H9 (cell line): ENCODE results near the gene KSR1. TPM values are rescaled to one million over a fixed set of nuclear protein-coding genes. Genes with fewer than 3 reads are reported as not detected.
"Not testable (repeated sequence)": the region's sequence is repeated elsewhere in the genome, so short reads cannot be mapped to it uniquely, and the experiment has no call there.

Experiments
- DNase-seq: peaks from one replicate; pipeline ENCODE4 v3.0.0-alpha.2; 2017
- H2AFZ ChIP-seq: one replicate; pipeline ENCODE4 v1.6.1; 2013; ENCODE audit warnings: mild to moderate bottlenecking, low read length, control low read depth, moderate library complexity
- H2AK5ac ChIP-seq: 2 replicates; pipeline ENCODE4 v1.6.1; 2013; ENCODE audit warnings: low read length, control low read depth, mixed read lengths; ENCODE audit not compliant: insufficient read length
- H2BK120ac ChIP-seq: one replicate; pipeline ENCODE4 v1.6.1; 2013; ENCODE audit warnings: low read depth, mild to moderate bottlenecking, low read length, control low read depth, inconsistent platforms; ENCODE audit not compliant: poor library complexity, severe bottlenecking
- H2BK12ac ChIP-seq: 2 replicates; pipeline ENCODE4 v1.6.1; 2013; ENCODE audit warnings: low read length, control low read depth, mixed read lengths, low read depth; ENCODE audit not compliant: insufficient read length
- H2BK15ac ChIP-seq: 2 replicates; pipeline ENCODE4 v1.6.1; 2013; ENCODE audit warnings: low read depth, low read length, control low read depth
- H2BK20ac ChIP-seq: one replicate; pipeline ENCODE4 v1.6.1; 2013; ENCODE audit warnings: low read depth, mild to moderate bottlenecking, low read length, control low read depth, inconsistent platforms; ENCODE audit not compliant: poor library complexity, severe bottlenecking
- H2BK5ac ChIP-seq: 2 replicates; pipeline ENCODE4 v1.6.1; 2013; ENCODE audit warnings: low read length, control low read depth, mixed read lengths; ENCODE audit not compliant: insufficient read length
- H3K14ac ChIP-seq: 2 replicates; pipeline ENCODE4 v1.6.1; 2013; ENCODE audit warnings: low read length, control low read depth; ENCODE audit not compliant: insufficient read depth
- H3K18ac ChIP-seq: 2 replicates; pipeline ENCODE4 v1.6.1; 2013; ENCODE audit warnings: low read depth, mild to moderate bottlenecking, mixed read lengths, low read length, control low read depth; ENCODE audit not compliant: insufficient read length
- H3K23ac ChIP-seq: 2 replicates; pipeline ENCODE4 v1.6.1; 2013; ENCODE audit warnings: low read length, control low read depth, mixed read lengths, low read depth; ENCODE audit not compliant: insufficient read length
- H3K23me2 ChIP-seq: 2 replicates; pipeline ENCODE4 v1.6.1; 2013; ENCODE audit warnings: low read depth, mild to moderate bottlenecking, mixed read lengths, low read length, control low read depth; ENCODE audit not compliant: insufficient read length, poor library complexity, severe bottlenecking
- H3K27ac ChIP-seq: 2 replicates; pipeline ENCODE4 v1.5.1; 2013; ENCODE audit warnings: low read length, control low read depth, mixed read lengths, low read depth; ENCODE audit not compliant: insufficient read length
- H3K27me3 ChIP-seq: 2 replicates; pipeline ENCODE4 v1.6.1; 2013; ENCODE audit warnings: low read length, control low read depth, inconsistent platforms; ENCODE audit not compliant: insufficient read depth
- H3K4ac ChIP-seq: 2 replicates; pipeline ENCODE4 v1.6.1; 2013; ENCODE audit warnings: low read depth, mild to moderate bottlenecking, control low read depth, inconsistent platforms, low read length, moderate library complexity
- H3K4me1 ChIP-seq: 2 replicates; pipeline ENCODE4 v1.6.1; 2013; ENCODE audit warnings: low read length, control low read depth, inconsistent platforms; ENCODE audit not compliant: insufficient read depth
- H3K4me2 ChIP-seq: 2 replicates; pipeline ENCODE4 v1.6.1; 2013; ENCODE audit warnings: low read length, control low read depth, mixed read lengths; ENCODE audit not compliant: insufficient read length, insufficient read depth
- H3K56ac ChIP-seq: 2 replicates; pipeline ENCODE4 v1.6.1; 2013; ENCODE audit warnings: low read depth, mild to moderate bottlenecking, mixed read lengths, low read length, control low read depth; ENCODE audit not compliant: insufficient read length
- H3K79me1 ChIP-seq: 2 replicates; pipeline ENCODE4 v1.6.1; 2013; ENCODE audit warnings: low read depth, mild to moderate bottlenecking, moderate library complexity, low read length, control low read depth, inconsistent platforms; ENCODE audit not compliant: insufficient read depth, poor library complexity, severe bottlenecking
- H3K79me2 ChIP-seq: 2 replicates; pipeline ENCODE4 v1.6.1; 2013; ENCODE audit warnings: low read length, control low read depth, inconsistent platforms; ENCODE audit not compliant: insufficient read depth
- H3K9ac ChIP-seq: 2 replicates; pipeline ENCODE4 v1.6.1; 2013; ENCODE audit warnings: low read length, control low read depth, mixed read lengths; ENCODE audit not compliant: insufficient read length; ENCODE audit errors: extremely low read depth
- H3K9me3 ChIP-seq: one replicate; pipeline ENCODE4 v1.6.1; 2013; ENCODE audit warnings: low read depth, low read length, inconsistent platforms; ENCODE audit not compliant: control insufficient read depth
- H3T11ph ChIP-seq: one replicate; pipeline ENCODE4 v1.6.1; 2013; ENCODE audit warnings: mild to moderate bottlenecking, low read length, control low read depth, inconsistent platforms
- H4K20me1 ChIP-seq: one replicate; pipeline ENCODE4 v1.6.1; 2013; ENCODE audit not compliant: control insufficient read depth, insufficient read length, insufficient read depth
- H4K5ac ChIP-seq: 2 replicates; pipeline ENCODE4 v1.6.1; 2013; ENCODE audit warnings: low read depth, mild to moderate bottlenecking, mixed read lengths, low read length, control low read depth; ENCODE audit not compliant: insufficient read length
- H4K8ac ChIP-seq: replicated peaks from 2 replicates; pipeline ENCODE4 v1.6.1; 2013; ENCODE audit warnings: low read length, control low read depth, mixed read lengths, low read depth; ENCODE audit not compliant: insufficient read length
- H4K91ac ChIP-seq: 2 replicates; pipeline ENCODE4 v1.6.1; 2013; ENCODE audit warnings: low read depth, mild to moderate bottlenecking, moderate library complexity, mixed read lengths, low read length, control low read depth; ENCODE audit not compliant: insufficient read length
- H3K27ac Mint-ChIP-seq, 3 experiments: 2 replicates in 2 of 3; 3 replicates in 1 of 3; pipeline ENCODE4 v1.8.0; 2020 to 2021; ENCODE audit warnings: mixed read lengths in 3 of 3, mild to moderate bottlenecking in 1 of 3, moderate library complexity in 1 of 3
- H3K27me3 Mint-ChIP-seq: 2 replicates; pipeline ENCODE4 v1.8.0; 2021; ENCODE audit warnings: low read depth, mild to moderate bottlenecking, moderate library complexity, mixed read lengths
- H3K36me3 Mint-ChIP-seq, 3 experiments: 2 replicates in 2 of 3; 3 replicates in 1 of 3; pipeline ENCODE4 v1.8.0; 2020 to 2021; ENCODE audit warnings: low read depth in 3 of 3, mixed read lengths in 3 of 3; ENCODE audit not compliant: insufficient read depth in 1 of 3
- H3K4me1 Mint-ChIP-seq, 2 experiments: 2 replicates each; pipeline ENCODE4 v1.8.0; 2020; ENCODE audit warnings: mixed read lengths in 2 of 2
- H3K4me3 Mint-ChIP-seq, 2 experiments: 2 replicates in 1 of 2; 3 replicates in 1 of 2; pipeline ENCODE4 v1.8.0; 2020 to 2021; ENCODE audit warnings: mild to moderate bottlenecking in 2 of 2, mixed read lengths in 2 of 2, moderate library complexity in 1 of 2
- H3K9me3 Mint-ChIP-seq, 2 experiments: 2 replicates in 1 of 2; 3 replicates in 1 of 2; pipeline ENCODE4 v1.8.0; 2020; ENCODE audit warnings: mild to moderate bottlenecking in 2 of 2, mixed read lengths in 2 of 2, moderate library complexity in 1 of 2
- CTCF ChIP-seq: fragments of 200-600 bp; sonication (generic); conservative IDR thresholded peaks from 3 replicates; pipeline ENCODE4 v1.8.0; 2021; ENCODE audit warnings: antibody characterized with exemption, mild to moderate bottlenecking
- WGBS: extraction: QIAGEN DNeasy Blood & Tissue Kit; methylation state at CpG from one replicate; pipeline ENCODE4 v1.1.7; 2013; ENCODE audit warnings: missing lambda C conversion rate, low lambda C conversion rate, mixed read lengths; ENCODE audit not compliant: insufficient read length; ENCODE audit errors: extremely low coverage; 5-methylcytosine and 5-hydroxymethylcytosine counted together
- total RNA-seq: library from RNA; stranded (reverse); gene quantifications from 2 replicates; pipeline ENCODE4 v1.2.1, GENCODE V29; 2021

KSR1 gene
- total RNA-seq, 1 experiment from 2014 or later: 44.9 TPM

GRCh38 chr17:27421111-27421510 lies 35.1 kb upstream of the KSR1 start:
- H2BK15ac ChIP-seq: no peak overlapping the region
- H3K14ac ChIP-seq: no peak overlapping the region
- no peak overlapping the region for H2AK5ac ChIP-seq
- no peaks in the 10 kb centered on the region for H3K27me3 ChIP-seq
- H3K56ac ChIP-seq: no peak overlapping the region
- TF ChIP-seq CTCF: no peak
- no peak for DNase-seq
- no peak overlapping the region for H4K5ac ChIP-seq
- H2AFZ ChIP-seq: no peak overlapping the region
- H3K18ac ChIP-seq: no peak overlapping the region
- no peak overlapping the region for H3K27ac Mint-ChIP-seq
- H3K4me1 Mint-ChIP-seq: no peaks in the 10 kb centered on the region
- H2BK120ac ChIP-seq: no peak overlapping the region
- no peak overlapping the region for H3K27ac ChIP-seq
- H3K4me3 Mint-ChIP-seq: no peak overlapping the region
- no peaks in the 10 kb centered on the region for H3K36me3 Mint-ChIP-seq
- H4K20me1 ChIP-seq: no peaks in the 10 kb centered on the region
- no peak overlapping the region for H4K8ac ChIP-seq
- no peak overlapping the region for H3K9ac ChIP-seq
- no peaks in the 10 kb centered on the region for H3K23me2 ChIP-seq
- no peak overlapping the region for H4K91ac ChIP-seq
- H2BK12ac ChIP-seq: no peak overlapping the region
- no peaks in the 10 kb centered on the region for H3K79me1 ChIP-seq
- no peaks in the 10 kb centered on the region for H3K79me2 ChIP-seq
- H3K9me3 ChIP-seq: no peaks in the 10 kb centered on the region
- H2BK5ac ChIP-seq: no peak overlapping the region
- no CpG with 5 or more reads among the region's 10 CpGs for WGBS
- no peak overlapping the region for H3K23ac ChIP-seq
- H3K27me3 Mint-ChIP-seq: peaks cover 3% of the 10 kb centered on the region; the same call in 1 of the 2 replicates
- H3K9me3 Mint-ChIP-seq: no peaks in the 10 kb centered on the region
- no peak overlapping the region for H3K4ac ChIP-seq
- no peak overlapping the region for H3K4me2 ChIP-seq
- no peaks in the 10 kb centered on the region for H3K4me1 ChIP-seq
- H2BK20ac ChIP-seq: no peak overlapping the region
- no peak overlapping the region for H3T11ph ChIP-seq

- H2BK5ac ChIP-seq, H3K23ac ChIP-seq, H3K4me1 Mint-ChIP-seq, H3K9ac ChIP-seq, H4K8ac ChIP-seq, H3K4me1 ChIP-seq, H3K27ac ChIP-seq, H3K4me2 ChIP-seq, H4K91ac ChIP-seq, H2BK20ac ChIP-seq, H4K20me1 ChIP-seq, H3K4ac ChIP-seq, H2AK5ac ChIP-seq, H3K23me2 ChIP-seq, H3K36me3 Mint-ChIP-seq, H3K9me3 Mint-ChIP-seq, H2BK120ac ChIP-seq, H3K79me2 ChIP-seq, DNase-seq, H3K79me1 ChIP-seq, H2AFZ ChIP-seq, H3K27me3 ChIP-seq, H3K4me3 Mint-ChIP-seq, H2BK12ac ChIP-seq, H3K27ac Mint-ChIP-seq, H3K9me3 ChIP-seq, H3T11ph ChIP-seq, H4K5ac ChIP-seq, H3K14ac ChIP-seq, H2BK15ac ChIP-seq, H3K56ac ChIP-seq, H3K18ac ChIP-seq, H3K27me3 Mint-ChIP-seq: not testable (repeated sequence)
- no CpG with 5 or more reads among the region's 6 CpGs for WGBS
These were observed 34.6 kb upstream of the KSR1 start for GRCh38 chr17:27421626-27422025.
